Smooth muscle cell (in vitro differentiated cells): ENCODE measurements around the gene C11orf68. TPM values are rescaled to one million over a fixed set of nuclear protein-coding genes. Genes with fewer than 3 reads are reported as not detected.

Source experiments
- DNase-seq: peaks from one replicate; lab custom pipeline; 2025; ENCODE audit not compliant: unreplicated experiment; lab: John Stamatoyannopoulos, UW
- H2AFZ ChIP-seq: fragments of 200-600 bp; sonication (generic); 2 replicates; pipeline ENCODE4 v1.6.0; 2016; ENCODE audit warnings: antibody characterized with exemption, low read depth, mild to moderate bottlenecking
- H3F3A ChIP-seq: fragments of 200-600 bp; sonication (generic); 2 replicates; pipeline ENCODE4 v1.6.0; 2017; ENCODE audit warnings: antibody characterized with exemption, low read depth
- H3K27ac ChIP-seq: fragments of 200-600 bp; sonication (generic); 2 replicates; pipeline ENCODE4 v1.5.1; 2016; ENCODE audit warnings: low read depth, mild to moderate bottlenecking
- H3K27me3 ChIP-seq: fragments of 200-600 bp; sonication (generic); 2 replicates; pipeline ENCODE4 v1.6.1; 2016; ENCODE audit warnings: low read depth, mild to moderate bottlenecking
- H3K36me3 ChIP-seq: fragments of 200-600 bp; sonication (generic); 2 replicates; pipeline ENCODE4 v1.5.1; 2016; ENCODE audit warnings: low read depth
- H3K4me1 ChIP-seq: fragments of 200-600 bp; sonication (generic); 2 replicates; pipeline ENCODE4 v1.5.1; 2016; ENCODE audit warnings: low read depth
- H3K4me2 ChIP-seq: fragments of 200-600 bp; sonication (generic); 2 replicates; pipeline ENCODE4 v1.6.0; 2016; ENCODE audit warnings: mild to moderate bottlenecking
- H3K4me3 ChIP-seq: fragments of 200-600 bp; sonication (generic); 2 replicates; pipeline ENCODE4 v1.5.1; 2016; ENCODE audit warnings: mild to moderate bottlenecking
- H3K79me2 ChIP-seq: fragments of 200-600 bp; sonication (generic); 2 replicates; pipeline ENCODE4 v1.6.0; 2016; ENCODE audit warnings: low read depth, mild to moderate bottlenecking
- H3K9ac ChIP-seq: fragments of 200-600 bp; sonication (generic); 2 replicates; pipeline ENCODE4 v1.6.0; 2016; ENCODE audit warnings: low read depth
- H3K9me3 ChIP-seq: fragments of 200-600 bp; sonication (generic); replicated peaks from 2 replicates; pipeline ENCODE4 v1.5.1; 2016; ENCODE audit warnings: low read depth
- H4K20me1 ChIP-seq: fragments of 200-600 bp; sonication (generic); 2 replicates; pipeline ENCODE4 v1.6.0; 2016; ENCODE audit warnings: low read depth
- CTCF ChIP-seq: fragments of 200-600 bp; sonication (generic); IDR thresholded peaks from 2 replicates; pipeline ENCODE4 v1.5.1; 2017; ENCODE audit warnings: borderline replicate concordance, mild to moderate bottlenecking, antibody characterized with exemption; ENCODE audit not compliant: insufficient read depth, poor library complexity, severe bottlenecking
- WGBS: methylation state at CpG from one replicate; pipeline ENCODE4 v1.1.7; 2016; ENCODE audit warnings: low lambda C conversion rate; 5-methylcytosine and 5-hydroxymethylcytosine counted together
- polyA plus RNA-seq: library from polyadenylated mRNA; unstranded; fragments of >200 nt; fragmentation: Nextera tagmentation; extraction: Ambion mirVana; gene quantifications from 2 replicates; pipeline ENCODE4 v1.2.1, GENCODE V29; 2016
- total RNA-seq: library from RNA; depleted of rRNA; stranded (reverse); fragments of >200 nt; gene quantifications from 2 replicates; pipeline ENCODE4 v1.2.3, GENCODE V29; 2014

C11orf68 gene
- total and polyA plus RNA-seq, 2 experiments from 2014 or later = 41.2 to 99.5 TPM

GRCh38 chr11:65867284-65868071 is 51.4 kb downstream of the C11orf68 start:
- no peaks in the 10 kb centered on the region for H3K36me3 ChIP-seq
- peaks cover 43% of the 10 kb centered on the region for H3F3A ChIP-seq
- DNase-seq = no peak
- H3K27me3 ChIP-seq = no peaks in the 10 kb centered on the region
- H3K27ac ChIP-seq = no peak overlapping the region
- H4K20me1 ChIP-seq = peaks cover 46% of the 10 kb centered on the region
- H3K9me3 ChIP-seq = no peaks in the 10 kb centered on the region
- H3K79me2 ChIP-seq = peaks cover 9% of the 10 kb centered on the region
- no peak overlapping the region for H3K4me3 ChIP-seq
- no peak overlapping the region for H3K4me2 ChIP-seq
- WGBS = 52% methylated on average over 29 of the region's 29 CpGs
- no peak overlapping the region for H2AFZ ChIP-seq
- H3K9ac ChIP-seq = no peak overlapping the region
- TF ChIP-seq CTCF = no peak
- H3K4me1 ChIP-seq = no peaks in the 10 kb centered on the region

Other genes starting within 250 kb of the C11orf68 start
- 37.0 and 40.1 TPM in 2 replicates for gene KAT5, start 206.8 kb downstream of the C11orf68 start, total RNA-seq
- gene KAT5, start 206.8 kb downstream of the C11orf68 start, polyA plus RNA-seq = 38.8 and 45.1 TPM in 2 replicates
- 20.9 and 30.0 TPM in 2 replicates for gene RNASEH2C, start 198.3 kb downstream of the C11orf68 start, total RNA-seq
- gene RNASEH2C, start 198.3 kb downstream of the C11orf68 start, polyA plus RNA-seq = 51.7 and 56.8 TPM in 2 replicates
- gene AP5B1, start 138.1 kb downstream of the C11orf68 start, total RNA-seq = 5.4 and 6.2 TPM in 2 replicates
- 7.7 and 11.6 TPM in 2 replicates for gene AP5B1, start 138.1 kb downstream of the C11orf68 start, polyA plus RNA-seq
- gene OVOL1, start 132.0 kb downstream of the C11orf68 start, total RNA-seq = 7.8 and 8.3 TPM in 2 replicates
- 3.1 and 16.8 TPM in 2 replicates for gene OVOL1, start 132.0 kb downstream of the C11orf68 start, polyA plus RNA-seq
- gene SNX32, start 85.1 kb downstream of the C11orf68 start, total RNA-seq = 0.63 and 1.2 TPM in 2 replicates
- gene SNX32, start 85.1 kb downstream of the C11orf68 start, polyA plus RNA-seq = 1.1 and 3.3 TPM in 2 replicates
- gene CFL1, start 60.9 kb downstream of the C11orf68 start, total RNA-seq = 1,233 and 1,255 TPM in 2 replicates
- 3,052 and 3,080 TPM in 2 replicates for gene CFL1, start 60.9 kb downstream of the C11orf68 start, polyA plus RNA-seq
- gene MUS81, start 58.6 kb downstream of the C11orf68 start, total RNA-seq = 21.7 and 35.1 TPM in 2 replicates
- gene MUS81, start 58.6 kb downstream of the C11orf68 start, polyA plus RNA-seq = 39.6 and 61.1 TPM in 2 replicates
- gene EFEMP2, start 46.3 kb downstream of the C11orf68 start, total RNA-seq = 99.7 and 103 TPM in 2 replicates
- gene EFEMP2, start 46.3 kb downstream of the C11orf68 start, polyA plus RNA-seq = 328 and 362 TPM in 2 replicates
- not detected in 2 replicates for gene CTSW, start 39.2 kb downstream of the C11orf68 start, total RNA-seq
- gene CTSW, start 39.2 kb downstream of the C11orf68 start, polyA plus RNA-seq = 0.52 TPM in 1 of 2 replicates, not detected in the other
- 109 and 118 TPM in 2 replicates for gene FIBP, start 30.6 kb downstream of the C11orf68 start, total RNA-seq
- gene FIBP, start 30.6 kb downstream of the C11orf68 start, polyA plus RNA-seq = 111 and 114 TPM in 2 replicates
- 15.7 and 19.5 TPM in 2 replicates for gene CCDC85B, start 28.4 kb downstream of the C11orf68 start, total RNA-seq
- 55.7 and 80.4 TPM in 2 replicates for gene CCDC85B, start 28.4 kb downstream of the C11orf68 start, polyA plus RNA-seq
- 12.5 and 15.8 TPM in 2 replicates for gene FOSL1, start 18.7 kb downstream of the C11orf68 start, total RNA-seq
- 26.1 and 49.8 TPM in 2 replicates for gene FOSL1, start 18.7 kb downstream of the C11orf68 start, polyA plus RNA-seq
- gene DRAP1, start 364 bp upstream of the C11orf68 start, total RNA-seq = 73.9 and 79.3 TPM in 2 replicates
- gene DRAP1, start 364 bp upstream of the C11orf68 start, polyA plus RNA-seq = 276 and 278 TPM in 2 replicates
- 0.27 TPM in 1 of 2 replicates, not detected in the other for gene TSGA10IP, start 26.4 kb upstream of the C11orf68 start, total RNA-seq
- 1.5 TPM in 2 replicates for gene TSGA10IP, start 26.4 kb upstream of the C11orf68 start, polyA plus RNA-seq
- 13.0 and 22.5 TPM in 2 replicates for gene SART1, start 42.7 kb upstream of the C11orf68 start, total RNA-seq
- gene SART1, start 42.7 kb upstream of the C11orf68 start, polyA plus RNA-seq = 61.4 and 62.5 TPM in 2 replicates
- gene EIF1AD, start 83.1 kb upstream of the C11orf68 start, total RNA-seq = 29.3 and 32.0 TPM in 2 replicates
- 26.6 and 29.3 TPM in 2 replicates for gene EIF1AD, start 83.1 kb upstream of the C11orf68 start, polyA plus RNA-seq
- 42.9 and 61.7 TPM in 2 replicates for gene BANF1, start 83.4 kb upstream of the C11orf68 start, total RNA-seq
- 269 and 274 TPM in 2 replicates for gene BANF1, start 83.4 kb upstream of the C11orf68 start, polyA plus RNA-seq
- gene CST6, start 92.9 kb upstream of the C11orf68 start, total RNA-seq = 54.1 and 97.0 TPM in 2 replicates
- gene CST6, start 92.9 kb upstream of the C11orf68 start, polyA plus RNA-seq = 37.6 and 118 TPM in 2 replicates
- gene CATSPER1, start 107.4 kb upstream of the C11orf68 start, total RNA-seq = not detected in 2 replicates
- 0.55 and 1.7 TPM in 2 replicates for gene CATSPER1, start 107.4 kb upstream of the C11orf68 start, polyA plus RNA-seq
- gene GAL3ST3, start 130.1 kb upstream of the C11orf68 start, total RNA-seq = 0.27 TPM in 1 of 2 replicates, not detected in the other
- 0.23 TPM in 1 of 2 replicates, not detected in the other for gene GAL3ST3, start 130.1 kb upstream of the C11orf68 start, polyA plus RNA-seq
- gene SF3B2, start 133.3 kb upstream of the C11orf68 start, total RNA-seq = 104 and 125 TPM in 2 replicates
- gene SF3B2, start 133.3 kb upstream of the C11orf68 start, polyA plus RNA-seq = 182 and 203 TPM in 2 replicates
- gene PACS1, start 151.2 kb upstream of the C11orf68 start, total RNA-seq = 48.0 and 87.6 TPM in 2 replicates
- 139 and 140 TPM in 2 replicates for gene PACS1, start 151.2 kb upstream of the C11orf68 start, polyA plus RNA-seq